IMR-90 (cell line): Measurements from ENCODE around the gene ZNF212. TPM values are rescaled to one million over a fixed set of nuclear protein-coding genes. Genes with fewer than 3 reads are reported as not detected.

Experiments
- ATAC-seq: fragments of 200-7000 bp; cut with Tn5 transposase; 2 replicates; pipeline ENCODE4 v1.9.1; 2020; ENCODE audit warnings: low read depth, mild to moderate bottlenecking, moderate library complexity
- BruUV-seq: library from RNA; stranded (reverse); fragments of 400-500 nt; replicated peaks from 2 replicates; lab custom pipeline; 2021; lab: Mats Ljungman, UMichigan
- CTCF ChIA-PET: fragments of 300-600 bp; formaldehyde crosslinking; extraction: SDS; loops from one replicate; lab custom pipeline; 2021; ENCODE audit warnings: antibody characterized with exemption; lab: Yijun Ruan, JAX
- POLR2A ChIA-PET: fragments of 300-600 bp; sonication (Branson Sonifier 250); formaldehyde crosslinking; loops from one replicate; lab custom pipeline; 2022; ENCODE audit warnings: antibody characterized with exemption; ENCODE audit not compliant: unreplicated experiment; lab: Charles Lee
- DNase-seq: peaks from one replicate; pipeline ENCODE4 v3.0.0; 2013
- H2AFZ ChIP-seq: replicated peaks from 2 replicates; pipeline ENCODE3; 2013; ENCODE audit warnings: low read length, mild to moderate bottlenecking; ENCODE audit not compliant: poor library complexity
- H2AK5ac ChIP-seq: 2 replicates; pipeline ENCODE4 v1.6.1; 2013; ENCODE audit warnings: low read depth, low read length, inconsistent platforms
- H2AK9ac ChIP-seq: replicated peaks from 2 replicates; pipeline ENCODE3; 2013; ENCODE audit warnings: mild to moderate bottlenecking, low read depth, low read length, moderate library complexity; ENCODE audit not compliant: poor library complexity
- H2BK120ac ChIP-seq: 2 replicates; pipeline ENCODE4 v1.6.1; 2013; ENCODE audit warnings: low read depth, low read length, inconsistent platforms
- H2BK15ac ChIP-seq: 3 replicates; pipeline ENCODE4 v1.6.1; 2013; ENCODE audit warnings: low read depth, low read length, inconsistent platforms
- H2BK20ac ChIP-seq: 2 replicates; pipeline ENCODE4 v1.6.1; 2013; ENCODE audit warnings: low read depth, mild to moderate bottlenecking, inconsistent platforms, low read length, moderate library complexity
- H2BK5ac ChIP-seq: 2 replicates; pipeline ENCODE4 v1.6.1; 2013; ENCODE audit warnings: mild to moderate bottlenecking, low read depth, low read length, inconsistent platforms; ENCODE audit not compliant: poor library complexity, severe bottlenecking
- H3K14ac ChIP-seq: replicated peaks from 2 replicates; pipeline ENCODE4 v1.6.1; 2013; ENCODE audit warnings: low read depth, low read length, inconsistent platforms
- H3K18ac ChIP-seq: 2 replicates; pipeline ENCODE4 v1.6.1; 2013; ENCODE audit warnings: low read depth, low read length, control low read depth
- H3K23ac ChIP-seq: 2 replicates; pipeline ENCODE4 v1.6.1; 2013; ENCODE audit warnings: low read depth, low read length, inconsistent platforms
- H3K27ac ChIP-seq: 2 replicates; pipeline ENCODE4 v1.5.1; 2013; ENCODE audit warnings: mild to moderate bottlenecking, control low read depth, low read length; ENCODE audit not compliant: insufficient read depth
- H3K27me3 ChIP-seq: 2 replicates; pipeline ENCODE4 v1.6.1; 2013; ENCODE audit warnings: low read length; ENCODE audit not compliant: control insufficient read depth, insufficient read depth
- H3K36me3 ChIP-seq: 2 replicates; pipeline ENCODE4 v1.6.1; 2013; ENCODE audit warnings: low read length, mixed read lengths; ENCODE audit not compliant: control insufficient read depth, insufficient read depth
- H3K4ac ChIP-seq: 2 replicates; pipeline ENCODE4 v1.6.1; 2013; ENCODE audit warnings: low read depth, low read length, inconsistent platforms
- H3K4me1 ChIP-seq: 2 replicates; pipeline ENCODE4 v1.6.1; 2013; ENCODE audit warnings: low read length, mixed read lengths; ENCODE audit not compliant: control insufficient read depth, insufficient read depth
- H3K4me2 ChIP-seq: 2 replicates; pipeline ENCODE4 v1.6.1; 2013; ENCODE audit warnings: low read depth, mild to moderate bottlenecking, control low read depth, low read length, moderate library complexity
- H3K4me3 ChIP-seq: 2 replicates; pipeline ENCODE4 v1.5.1; 2013; ENCODE audit warnings: low read depth, mild to moderate bottlenecking, control low read depth, low read length, moderate library complexity; ENCODE audit not compliant: insufficient read depth
- H3K56ac ChIP-seq: 2 replicates; pipeline ENCODE4 v1.6.1; 2013; ENCODE audit warnings: low read length, inconsistent platforms; ENCODE audit not compliant: insufficient read depth; ENCODE audit errors: extremely low read depth
- H3K79me1 ChIP-seq, 2 experiments: 2 replicates each; pipeline ENCODE4 v1.6.1; 2013; ENCODE audit warnings: low read length in 2 of 2, inconsistent platforms in 1 of 2, low read depth in 1 of 2
- H3K9ac ChIP-seq: 2 replicates; pipeline ENCODE4 v1.6.1; 2013; ENCODE audit warnings: low read depth, low read length, control low read depth
- H3K9me1 ChIP-seq: 2 replicates; pipeline ENCODE4 v1.6.1; 2013; ENCODE audit warnings: low read length, inconsistent platforms; ENCODE audit not compliant: insufficient read depth
- H3K9me3 ChIP-seq: 2 replicates; pipeline ENCODE4 v1.6.1; 2013; ENCODE audit warnings: low read length; ENCODE audit not compliant: control insufficient read depth, insufficient read depth
- H4K20me1 ChIP-seq: 2 replicates; pipeline ENCODE4 v1.6.1; 2013; ENCODE audit warnings: low read length, inconsistent platforms; ENCODE audit not compliant: insufficient read depth
- H4K5ac ChIP-seq: 2 replicates; pipeline ENCODE4 v1.6.1; 2013; ENCODE audit warnings: mild to moderate bottlenecking, low read depth, low read length, control low read depth
- H4K8ac ChIP-seq, 2 experiments: 2 replicates each; pipeline ENCODE4 v1.6.1; 2013; ENCODE audit warnings: low read depth in 2 of 2, low read length in 2 of 2, control low read depth in 1 of 2, inconsistent platforms in 1 of 2
- H4K91ac ChIP-seq: 2 replicates; pipeline ENCODE4 v1.6.1; 2013; ENCODE audit warnings: low read depth, low read length, inconsistent platforms; ENCODE audit not compliant: insufficient read depth
- BHLHE40 ChIP-seq: fragments of 150-350 bp; IDR thresholded peaks from 2 replicates; pipeline ENCODE4 v1.6.1; 2016; ENCODE audit warnings: mild to moderate bottlenecking, low read depth, low read length
- CEBPB ChIP-seq: IDR thresholded peaks from 2 replicates; pipeline ENCODE4 v1.6.1; 2012; ENCODE audit warnings: low read depth, low read length, improper control_type of control experiment
- CHD1 ChIP-seq: IDR thresholded peaks from 2 replicates; pipeline ENCODE4 v1.6.1; 2012; ENCODE audit warnings: low read depth, low read length, improper control_type of control experiment
- CTCF ChIP-seq: conservative IDR thresholded peaks from 2 replicates; pipeline ENCODE4 v1.5.1; 2012; ENCODE audit warnings: mild to moderate bottlenecking, low read depth, low read length, improper control_type of control experiment
- ELK1 ChIP-seq: fragments of 150-350 bp; IDR thresholded peaks from 2 replicates; pipeline ENCODE4 v1.6.1; 2016; ENCODE audit warnings: low read depth, mild to moderate bottlenecking, low read length, moderate library complexity, borderline replicate concordance
- FOS ChIP-seq: fragments of 150-350 bp; IDR thresholded peaks from 2 replicates; pipeline ENCODE4 v1.6.1; 2016; ENCODE audit warnings: low read depth, low read length
- MAFK ChIP-seq: IDR thresholded peaks from 2 replicates; pipeline ENCODE4 v1.6.1; 2012; ENCODE audit warnings: low read depth, low read length, improper control_type of control experiment
- MAZ ChIP-seq: IDR thresholded peaks from 2 replicates; pipeline ENCODE4 v1.6.1; 2012; ENCODE audit warnings: low read depth, mild to moderate bottlenecking, low read length, improper control_type of control experiment, moderate library complexity, borderline replicate concordance
- MXI1 ChIP-seq: IDR thresholded peaks from 2 replicates; pipeline ENCODE4 v1.6.1; 2012; ENCODE audit warnings: low read depth, mild to moderate bottlenecking, low read length, moderate library complexity, borderline replicate concordance
- NFE2L2 ChIP-seq: fragments of 150-350 bp; IDR thresholded peaks from 2 replicates; pipeline ENCODE4 v1.6.1; 2016; ENCODE audit warnings: low read depth, mild to moderate bottlenecking, low read length
- POLR2A ChIP-seq: IDR thresholded peaks from 2 replicates; pipeline ENCODE4 v1.6.1; 2012; ENCODE audit warnings: mild to moderate bottlenecking, low read depth, low read length
- RAD21 ChIP-seq: IDR thresholded peaks from 2 replicates; pipeline ENCODE4 v1.6.1; 2012; ENCODE audit warnings: low read length, improper control_type of control experiment
- RCOR1 ChIP-seq: IDR thresholded peaks from 2 replicates; pipeline ENCODE4 v1.6.1; 2012; ENCODE audit warnings: mild to moderate bottlenecking, low read length, improper control_type of control experiment; ENCODE audit not compliant: insufficient replicate concordance
- RFX5 ChIP-seq: IDR thresholded peaks from 2 replicates; pipeline ENCODE4 v1.8.0; 2012; ENCODE audit warnings: low read depth, mild to moderate bottlenecking, low read length, moderate library complexity
- SMC3 ChIP-seq: fragments of 150-350 bp; IDR thresholded peaks from 2 replicates; pipeline ENCODE4 v1.6.1; 2016; ENCODE audit warnings: low read depth, mild to moderate bottlenecking, antibody characterized with exemption, low read length, moderate library complexity
- USF2 ChIP-seq: fragments of 150-350 bp; IDR thresholded peaks from 2 replicates; pipeline ENCODE4 v1.6.1; 2017; ENCODE audit warnings: mild to moderate bottlenecking, antibody characterized with exemption, low read length, low read depth
- WGBS, 2 experiments: methylation state at CpG; one replicate each; pipeline versions ENCODE4 v1.1.5 to v1.1.7; 2013; ENCODE audit warnings: missing lambda C conversion rate in 2 of 2; ENCODE audit not compliant: insufficient read length in 1 of 2; ENCODE audit errors: extremely low coverage in 2 of 2; 5-methylcytosine and 5-hydroxymethylcytosine counted together
- dilution Hi-C: fragments of 300-500 bp; cut with HindIII; formaldehyde crosslinking; loops from one replicate; pipeline ENCODE4 v1.14.3; 2018; ENCODE audit warnings: low sequenced_read_pairs; ENCODE audit not compliant: unreplicated experiment
- in situ Hi-C: fragments of 300-500 bp; cut with MboI; formaldehyde crosslinking; loops from 3 replicates; pipeline ENCODE4 v1.14.3; 2019; ENCODE audit warnings: low sequenced_read_pairs, inconsistent platforms, mixed read lengths
- intact Hi-C: fragments of 100-400 bp; cut with micrococcal nuclease; formaldehyde crosslinking; loops from 2 replicates; pipeline ENCODE4 v1.10.0; 2022
- polyA plus RNA-seq, 3 experiments: library from polyadenylated mRNA; depleted of rRNA; stranded (reverse); fragments of >200 nt; gene quantifications; 2 replicates each; pipeline ENCODE4 v1.2.3, GENCODE V29; 2012; ENCODE audit warnings: low replicate concordance in 1 of 3
- total RNA-seq: library from RNA; depleted of rRNA; stranded (reverse); fragments of >200 nt; gene quantifications from 2 replicates; pipeline ENCODE4 v1.2.3, GENCODE V29; 2012

The ZNF212 gene
- total and polyA plus RNA-seq, 2 of the 4 experiments (the other 2 are of a cell fraction): 3.8 to 5.1 TPM

GRCh38 chr7:149300620-149301285, 61.3 kb downstream of the ZNF212 start:
- ATAC-seq: no peak; the same call in 1 of the 2 replicates
- no peak overlapping the region for H4K8ac ChIP-seq
- no peaks in the 10 kb centered on the region for H3K36me3 ChIP-seq
- no peak overlapping the region; the same call in 1 of the 2 replicates for H3K14ac ChIP-seq
- no peak overlapping the region for H2BK5ac ChIP-seq
- 35% methylated on average over 2 of the region's 8 CpGs; no CpG with 5 or more reads in 1 of the 2 experiments for WGBS, 2 experiments
- no peak overlapping the region; the same call in 1 of the 2 replicates for H3K4me2 ChIP-seq
- CTCF ChIA-PET: interaction anchor here (2.3 kb wide), 1 partner anchor 9 kb away, joined by 9 read pairs; no protein-coding TSS in a partner anchor
- dilution Hi-C loops (no loop called here), in situ Hi-C loops (no loop called here), intact Hi-C loops (no loop called here)
- H2AK5ac ChIP-seq: no peak overlapping the region
- H2AFZ ChIP-seq: no peak overlapping the region
- no peak overlapping the region for H2BK20ac ChIP-seq
- H3K9ac ChIP-seq: no peak overlapping the region
- no TSS peak for BruUV-seq
- H3K9me1 ChIP-seq: no peaks in the 10 kb centered on the region; the same call in 1 of the 2 replicates
- no peak overlapping the region for H3K56ac ChIP-seq
- POLR2A ChIA-PET: no interaction called here
- no peak for TF ChIP-seq MAFK
- no peak for TF ChIP-seq RFX5
- TF ChIP-seq ELK1: no peak
- TF ChIP-seq RCOR1: no peak
- no peak for TF ChIP-seq CEBPB
- no peak for TF ChIP-seq MXI1
- TF ChIP-seq SMC3: no peak
- no peak for TF ChIP-seq POLR2A
- no peak for TF ChIP-seq MAZ
- no peak for TF ChIP-seq USF2
- TF ChIP-seq FOS: no peak
- no peak for TF ChIP-seq RAD21
- TF ChIP-seq BHLHE40: no peak
- no peak for TF ChIP-seq CHD1
- no peak for TF ChIP-seq CTCF
- TF ChIP-seq NFE2L2: no peak
- H3K23ac ChIP-seq: no peak overlapping the region
- no peak overlapping the region for H4K91ac ChIP-seq
- no peak overlapping the region for H3K4ac ChIP-seq
- H3K9me3 ChIP-seq: no peaks in the 10 kb centered on the region
- no peaks in the 10 kb centered on the region for H3K4me1 ChIP-seq
- H2AK9ac ChIP-seq: no peak overlapping the region
- H3K4me3 ChIP-seq: no peak overlapping the region
- H2BK120ac ChIP-seq: no peak overlapping the region
- H3K18ac ChIP-seq: no peak overlapping the region
- H4K20me1 ChIP-seq: no peaks in the 10 kb centered on the region
- H3K27me3 ChIP-seq: no peaks in the 10 kb centered on the region; the same call in 1 of the 2 replicates
- no peaks in the 10 kb centered on the region for H3K79me1 ChIP-seq
- no peak overlapping the region for H3K27ac ChIP-seq
- H4K5ac ChIP-seq: no peak overlapping the region
- DNase-seq: no peak
- no peak overlapping the region for H2BK15ac ChIP-seq
